A549 (cell line): ENCODE measurements around the gene MKRN1.

Experiments used
- BHLHE40 ChIP-seq: IDR thresholded peaks from 2 replicates; pipeline ENCODE4 v1.6.1; 2012; ENCODE audit warnings: low read depth, low read length, inconsistent platforms
- KDM5A ChIP-seq: fragments of 200-600 bp; sonication (generic); IDR thresholded peaks from 2 replicates; pipeline ENCODE4 v1.6.1; 2016; ENCODE audit warnings: antibody characterized with exemption, mild to moderate bottlenecking
- POLR2A ChIP-seq: IDR thresholded peaks from 2 replicates; pipeline ENCODE4 v1.6.1; 2012; ENCODE audit warnings: mild to moderate bottlenecking, low read length
- ZSCAN20 ChIP-seq: fragments of 250-450 bp; sonication (Bioruptor Pico); IDR thresholded peaks from 2 replicates; pipeline ENCODE4 v1.8.0; 2022; ENCODE audit warnings: mild to moderate bottlenecking, moderate library complexity

- TF ChIP-seq BHLHE40 (no peak), POLR2A (no peak), KDM5A (no peak), ZSCAN20 (no peak)
These were observed 43.9 kb downstream of the MKRN1 start for GRCh38 chr7:140435252-140435895.
